Ecto neural progenitor cell (in vitro differentiated cells): ENCODE results near the gene RBM47.
"Not testable (repeated sequence)": the region's sequence is repeated elsewhere in the genome, so short reads cannot be mapped to it uniquely, and the experiment has no call there.

Experiments used
- DNase-seq: peaks from one replicate; pipeline ENCODE4 v3.0.0-alpha.2; 2018; ENCODE audit warnings: low spot score

The RBM47 gene

GRCh38 chr4:40405193-40405592 is 224.5 kb downstream of the RBM47 start:
- DNase-seq, result no peak

- DNase-seq, result no peak
Measured at GRCh38 chr4:40403081-40403480, 226.6 kb downstream of the RBM47 start.

- no peak for DNase-seq
Measured at GRCh38 chr4:40402556-40402955, 227.1 kb downstream of the RBM47 start.

GRCh38 chr4:40401631-40402030 is 228.0 kb downstream of the RBM47 start:
- DNase-seq, result no peak

GRCh38 chr4:40401096-40401495 is 228.6 kb downstream of the RBM47 start:
- no peak for DNase-seq

- no peak for DNase-seq
Measured at GRCh38 chr4:40399578-40399977, 230.1 kb downstream of the RBM47 start.

- no peak for DNase-seq
Measured at GRCh38 chr4:40395908-40396793, 233.5 kb downstream of the RBM47 start.

- no peak for DNase-seq
Measured at GRCh38 chr4:40395166-40395900, 234.3 kb downstream of the RBM47 start.

- DNase-seq, result no peak
Measured at GRCh38 chr4:40394236-40394635, 235.4 kb downstream of the RBM47 start.

- DNase-seq, result not testable (repeated sequence)
Measured at GRCh38 chr4:40392241-40392640, 237.4 kb downstream of the RBM47 start.

GRCh38 chr4:40389986-40390385 is 239.7 kb downstream of the RBM47 start:
- no peak for DNase-seq

- no peak for DNase-seq
Measured at GRCh38 chr4:40388239-40388638, 241.4 kb downstream of the RBM47 start.

- no peak for DNase-seq
Measured at GRCh38 chr4:40380647-40381046, 249.0 kb downstream of the RBM47 start.

- DNase-seq, result no peak
Measured at GRCh38 chr4:40379248-40379647, 250.4 kb downstream of the RBM47 start.

GRCh38 chr4:40378619-40379018 is 251.0 kb downstream of the RBM47 start:
- DNase-seq, result no peak

- DNase-seq, result no peak
Measured at GRCh38 chr4:40377512-40378365, 251.9 kb downstream of the RBM47 start.

- no peak for DNase-seq
Measured at GRCh38 chr4:40375620-40376019, 254.0 kb downstream of the RBM47 start.

GRCh38 chr4:40375095-40375494 is 254.6 kb downstream of the RBM47 start:
- no peak for DNase-seq

GRCh38 chr4:40373636-40374035 is 256.0 kb downstream of the RBM47 start:
- DNase-seq, result no peak
